HL-60 (cell line): ENCODE measurements around the gene MYH14.

ENCODE experiments used
- CTCF ChIP-seq: IDR thresholded peaks from one replicate; pipeline ENCODE4 v1.5.1; 2011; ENCODE audit warnings: low read length, control low read depth, inconsistent platforms; ENCODE audit not compliant: insufficient read depth
- GABPA ChIP-seq: IDR thresholded peaks from 2 replicates; pipeline ENCODE4 v1.6.1; 2012; ENCODE audit warnings: low read depth
- POLR2AphosphoS5 ChIP-seq: IDR thresholded peaks from 2 replicates; pipeline ENCODE4 v1.6.1; 2012; ENCODE audit warnings: low read depth
- REST ChIP-seq: IDR thresholded peaks from 2 replicates; pipeline ENCODE4 v1.6.1; 2012; ENCODE audit warnings: low read depth; ENCODE audit not compliant: insufficient replicate concordance
- SPI1 ChIP-seq: IDR thresholded peaks from 2 replicates; pipeline ENCODE4 v1.6.1; 2012; ENCODE audit warnings: low read depth, mild to moderate bottlenecking, borderline replicate concordance

- TF ChIP-seq CTCF (no peak), POLR2AphosphoS5 (no peak), GABPA (no peak), REST (no peak), SPI1 (no peak)
Observed at GRCh38 chr19:50187937-50188336, 15.5 kb upstream of the MYH14 start.
